ENCODE measurements around the gene RPAIN. TPM values are rescaled to one million over a fixed set of nuclear protein-coding genes. Genes with fewer than 3 reads are reported as not detected.

The RPAIN gene
- polyA plus RNA-seq, 4 donors: 27.3 to 54.2 (median 30.9) TPM

- WGBS, 3 donors: 84 to 88% (median 86%) methylated on average over 6 of the region's 6 CpGs
- FAIRE-seq (no peak), DNase-seq (no peak)
- no peak overlapping the region for H3K4me3 ChIP-seq (ENCODE audit: low read depth in 1 of 3, low read length in 3 of 3)
- H3K27me3 ChIP-seq (ENCODE audit: control insufficient read depth in 3 of 3, insufficient read depth in 3 of 3, low read length in 3 of 3): no peaks in the 10 kb centered on the region
- peaks cover 12 to 36% (median 23%) of the 10 kb centered on the region in 3 donors for H3K36me3 ChIP-seq (ENCODE audit: control insufficient read depth in 3 of 3, insufficient read depth in 2 of 3, low read depth in 1 of 3, low read length in 3 of 3)
- H3K4me1 ChIP-seq (ENCODE audit: control insufficient read depth in 3 of 3, insufficient read depth in 2 of 3, low read depth in 1 of 3, low read length in 2 of 3): peaks cover 0 to 4% (median 0%) of the 10 kb centered on the region in 3 donors
- no peak overlapping the region for H3K27ac ChIP-seq (ENCODE audit: low read depth in 1 of 3, low read length in 2 of 3)
- H3K9me3 ChIP-seq (ENCODE audit: control insufficient read depth in 2 of 2, insufficient read depth in 1 of 2, low read depth in 1 of 2, low read length in 1 of 2): peaks cover 0 to 7% of the 10 kb centered on the region in 2 donors
Measured at GRCh38 chr17:5480962-5481361, 61.0 kb downstream of the RPAIN start.

- Histone ChIP-seq H3K27ac (ENCODE audit: low read depth in 1 of 3, low read length in 2 of 3) (no peak overlapping the region), H3K36me3 (ENCODE audit: control insufficient read depth in 3 of 3, insufficient read depth in 2 of 3, low read depth in 1 of 3, low read length in 3 of 3) (peaks cover 12 to 35% (median 23%) of the 10 kb centered on the region in 3 donors), H3K4me3 (ENCODE audit: low read depth in 1 of 3, low read length in 3 of 3) (no peak overlapping the region), H3K9me3 (ENCODE audit: control insufficient read depth in 2 of 2, insufficient read depth in 1 of 2, low read depth in 1 of 2, low read length in 1 of 2) (peaks cover 0 to 7% of the 10 kb centered on the region in 2 donors), H3K27me3 (ENCODE audit: control insufficient read depth in 3 of 3, insufficient read depth in 3 of 3, low read length in 3 of 3) (no peaks in the 10 kb centered on the region), H3K4me1 (ENCODE audit: control insufficient read depth in 3 of 3, insufficient read depth in 2 of 3, low read depth in 1 of 3, low read length in 2 of 3) (peaks cover 0 to 4% (median 0%) of the 10 kb centered on the region in 3 donors)
- FAIRE-seq (no peak), DNase-seq (no peak)
- 96 to 100% (median 98%) methylated on average over 4 of the region's 4 CpGs for WGBS, 3 donors
Measured at GRCh38 chr17:5481451-5481850, 61.5 kb downstream of the RPAIN start.

Other genes starting within 250 kb of the RPAIN start
- gene ZNF594, start 228.3 kb upstream of the RPAIN start, polyA plus RNA-seq: 10 to 100 TPM in 1 of 4 donors, 1 to 10 TPM in 1, under 1 TPM in 2; 0.22 to 14.0 (median 0.94) TPM
- 1 to 10 TPM in 3 of 4 donors, under 1 TPM in 1; 0.22 to 4.4 (median 3.0) TPM for gene SCIMP, start 185.3 kb upstream of the RPAIN start, polyA plus RNA-seq
- 10 to 100 TPM; 14.5 to 37.1 (median 16.0) TPM for gene RABEP1, start 137.9 kb upstream of the RPAIN start, polyA plus RNA-seq
- 10 to 100 TPM; 54.5 to 71.2 (median 63.8) TPM for gene NUP88, start 520 bp upstream of the RPAIN start, polyA plus RNA-seq
- gene C1QBP, start 19.0 kb downstream of the RPAIN start, polyA plus RNA-seq: 100 to 1,000 TPM in 2 of 4 donors, 10 to 100 TPM in 2; 83.9 to 291 (median 113) TPM
- 10 to 100 TPM in 1 of 4 donors, 1 to 10 TPM in 3; 2.4 to 12.9 (median 5.4) TPM for gene DHX33, start 48.8 kb downstream of the RPAIN start, polyA plus RNA-seq
- 10 to 100 TPM; 57.5 to 69.7 (median 61.2) TPM for gene DERL2, start 66.0 kb downstream of the RPAIN start, polyA plus RNA-seq
- gene MIS12, start 66.4 kb downstream of the RPAIN start, polyA plus RNA-seq: 10 to 100 TPM in 3 of 4 donors, 1 to 10 TPM in 1; 7.6 to 21.0 (median 11.3) TPM
- gene NLRP1, start 164.3 kb downstream of the RPAIN start, polyA plus RNA-seq: 10 to 100 TPM in 2 of 4 donors, 1 to 10 TPM in 2; 2.2 to 12.8 (median 8.1) TPM

All from small intestine (tissue), 7 donors.